H9 (cell line): ENCODE results near the gene NTRK3. TPM values are rescaled to one million over a fixed set of nuclear protein-coding genes. Genes with fewer than 3 reads are reported as not detected.

Experiments used
- DNase-seq: peaks from one replicate; pipeline ENCODE4 v3.0.0-alpha.2; 2017
- H2AFZ ChIP-seq: one replicate; pipeline ENCODE4 v1.6.1; 2013; ENCODE audit warnings: mild to moderate bottlenecking, low read length, control low read depth, moderate library complexity
- H2AK5ac ChIP-seq: 2 replicates; pipeline ENCODE4 v1.6.1; 2013; ENCODE audit warnings: low read length, control low read depth, mixed read lengths; ENCODE audit not compliant: insufficient read length
- H2BK120ac ChIP-seq: one replicate; pipeline ENCODE4 v1.6.1; 2013; ENCODE audit warnings: low read depth, mild to moderate bottlenecking, low read length, control low read depth, inconsistent platforms; ENCODE audit not compliant: poor library complexity, severe bottlenecking
- H2BK12ac ChIP-seq: 2 replicates; pipeline ENCODE4 v1.6.1; 2013; ENCODE audit warnings: low read length, control low read depth, mixed read lengths, low read depth; ENCODE audit not compliant: insufficient read length
- H2BK15ac ChIP-seq: 2 replicates; pipeline ENCODE4 v1.6.1; 2013; ENCODE audit warnings: low read depth, low read length, control low read depth
- H2BK20ac ChIP-seq: one replicate; pipeline ENCODE4 v1.6.1; 2013; ENCODE audit warnings: low read depth, mild to moderate bottlenecking, low read length, control low read depth, inconsistent platforms; ENCODE audit not compliant: poor library complexity, severe bottlenecking
- H2BK5ac ChIP-seq: 2 replicates; pipeline ENCODE4 v1.6.1; 2013; ENCODE audit warnings: low read length, control low read depth, mixed read lengths; ENCODE audit not compliant: insufficient read length
- H3K14ac ChIP-seq: 2 replicates; pipeline ENCODE4 v1.6.1; 2013; ENCODE audit warnings: low read length, control low read depth; ENCODE audit not compliant: insufficient read depth
- H3K18ac ChIP-seq: 2 replicates; pipeline ENCODE4 v1.6.1; 2013; ENCODE audit warnings: low read depth, mild to moderate bottlenecking, mixed read lengths, low read length, control low read depth; ENCODE audit not compliant: insufficient read length
- H3K23ac ChIP-seq: 2 replicates; pipeline ENCODE4 v1.6.1; 2013; ENCODE audit warnings: low read length, control low read depth, mixed read lengths, low read depth; ENCODE audit not compliant: insufficient read length
- H3K23me2 ChIP-seq: 2 replicates; pipeline ENCODE4 v1.6.1; 2013; ENCODE audit warnings: low read depth, mild to moderate bottlenecking, mixed read lengths, low read length, control low read depth; ENCODE audit not compliant: insufficient read length, poor library complexity, severe bottlenecking
- H3K27ac ChIP-seq: 2 replicates; pipeline ENCODE4 v1.5.1; 2013; ENCODE audit warnings: low read length, control low read depth, mixed read lengths, low read depth; ENCODE audit not compliant: insufficient read length
- H3K27me3 ChIP-seq: 2 replicates; pipeline ENCODE4 v1.6.1; 2013; ENCODE audit warnings: low read length, control low read depth, inconsistent platforms; ENCODE audit not compliant: insufficient read depth
- H3K4ac ChIP-seq: 2 replicates; pipeline ENCODE4 v1.6.1; 2013; ENCODE audit warnings: low read depth, mild to moderate bottlenecking, control low read depth, inconsistent platforms, low read length, moderate library complexity
- H3K4me1 ChIP-seq: 2 replicates; pipeline ENCODE4 v1.6.1; 2013; ENCODE audit warnings: low read length, control low read depth, inconsistent platforms; ENCODE audit not compliant: insufficient read depth
- H3K4me2 ChIP-seq: 2 replicates; pipeline ENCODE4 v1.6.1; 2013; ENCODE audit warnings: low read length, control low read depth, mixed read lengths; ENCODE audit not compliant: insufficient read length, insufficient read depth
- H3K56ac ChIP-seq: 2 replicates; pipeline ENCODE4 v1.6.1; 2013; ENCODE audit warnings: low read depth, mild to moderate bottlenecking, mixed read lengths, low read length, control low read depth; ENCODE audit not compliant: insufficient read length
- H3K79me1 ChIP-seq: 2 replicates; pipeline ENCODE4 v1.6.1; 2013; ENCODE audit warnings: low read depth, mild to moderate bottlenecking, moderate library complexity, low read length, control low read depth, inconsistent platforms; ENCODE audit not compliant: insufficient read depth, poor library complexity, severe bottlenecking
- H3K79me2 ChIP-seq: 2 replicates; pipeline ENCODE4 v1.6.1; 2013; ENCODE audit warnings: low read length, control low read depth, inconsistent platforms; ENCODE audit not compliant: insufficient read depth
- H3K9ac ChIP-seq: 2 replicates; pipeline ENCODE4 v1.6.1; 2013; ENCODE audit warnings: low read length, control low read depth, mixed read lengths; ENCODE audit not compliant: insufficient read length; ENCODE audit errors: extremely low read depth
- H3K9me3 ChIP-seq: one replicate; pipeline ENCODE4 v1.6.1; 2013; ENCODE audit warnings: low read depth, low read length, inconsistent platforms; ENCODE audit not compliant: control insufficient read depth
- H3T11ph ChIP-seq: one replicate; pipeline ENCODE4 v1.6.1; 2013; ENCODE audit warnings: mild to moderate bottlenecking, low read length, control low read depth, inconsistent platforms
- H4K20me1 ChIP-seq: one replicate; pipeline ENCODE4 v1.6.1; 2013; ENCODE audit not compliant: control insufficient read depth, insufficient read length, insufficient read depth
- H4K5ac ChIP-seq: 2 replicates; pipeline ENCODE4 v1.6.1; 2013; ENCODE audit warnings: low read depth, mild to moderate bottlenecking, mixed read lengths, low read length, control low read depth; ENCODE audit not compliant: insufficient read length
- H4K8ac ChIP-seq: replicated peaks from 2 replicates; pipeline ENCODE4 v1.6.1; 2013; ENCODE audit warnings: low read length, control low read depth, mixed read lengths, low read depth; ENCODE audit not compliant: insufficient read length
- H4K91ac ChIP-seq: 2 replicates; pipeline ENCODE4 v1.6.1; 2013; ENCODE audit warnings: low read depth, mild to moderate bottlenecking, moderate library complexity, mixed read lengths, low read length, control low read depth; ENCODE audit not compliant: insufficient read length
- H3K27ac Mint-ChIP-seq, 3 experiments: 2 replicates in 2 of 3; 3 replicates in 1 of 3; pipeline ENCODE4 v1.8.0; 2020 to 2021; ENCODE audit warnings: mixed read lengths in 3 of 3, mild to moderate bottlenecking in 1 of 3, moderate library complexity in 1 of 3
- H3K27me3 Mint-ChIP-seq: 2 replicates; pipeline ENCODE4 v1.8.0; 2021; ENCODE audit warnings: low read depth, mild to moderate bottlenecking, moderate library complexity, mixed read lengths
- H3K36me3 Mint-ChIP-seq, 3 experiments: 2 replicates in 2 of 3; 3 replicates in 1 of 3; pipeline ENCODE4 v1.8.0; 2020 to 2021; ENCODE audit warnings: low read depth in 3 of 3, mixed read lengths in 3 of 3; ENCODE audit not compliant: insufficient read depth in 1 of 3
- H3K4me1 Mint-ChIP-seq, 2 experiments: 2 replicates each; pipeline ENCODE4 v1.8.0; 2020; ENCODE audit warnings: mixed read lengths in 2 of 2
- H3K4me3 Mint-ChIP-seq, 2 experiments: 2 replicates in 1 of 2; 3 replicates in 1 of 2; pipeline ENCODE4 v1.8.0; 2020 to 2021; ENCODE audit warnings: mild to moderate bottlenecking in 2 of 2, mixed read lengths in 2 of 2, moderate library complexity in 1 of 2
- H3K9me3 Mint-ChIP-seq, 2 experiments: 2 replicates in 1 of 2; 3 replicates in 1 of 2; pipeline ENCODE4 v1.8.0; 2020; ENCODE audit warnings: mild to moderate bottlenecking in 2 of 2, mixed read lengths in 2 of 2, moderate library complexity in 1 of 2
- CTCF ChIP-seq: fragments of 200-600 bp; sonication (generic); conservative IDR thresholded peaks from 3 replicates; pipeline ENCODE4 v1.8.0; 2021; ENCODE audit warnings: antibody characterized with exemption, mild to moderate bottlenecking
- WGBS: extraction: QIAGEN DNeasy Blood & Tissue Kit; methylation state at CpG from one replicate; pipeline ENCODE4 v1.1.7; 2013; ENCODE audit warnings: missing lambda C conversion rate, low lambda C conversion rate, mixed read lengths; ENCODE audit not compliant: insufficient read length; ENCODE audit errors: extremely low coverage; 5-methylcytosine and 5-hydroxymethylcytosine counted together
- total RNA-seq: library from RNA; stranded (reverse); gene quantifications from 2 replicates; pipeline ENCODE4 v1.2.1, GENCODE V29; 2021

Gene NTRK3
- total RNA-seq, 1 experiment from 2014 or later: 2.5 TPM

- Histone ChIP-seq H4K20me1 (no peaks in the 10 kb centered on the region), H3K4me1 (peaks cover 3% of the 10 kb centered on the region; the same call in 1 of the 2 replicates), H3K79me2 (no peaks in the 10 kb centered on the region), H3K9ac (no peak overlapping the region), H3K23ac (no peak overlapping the region), H2BK12ac (no peak overlapping the region), H3K14ac (no peak overlapping the region), H2BK120ac (no peak overlapping the region), H3K56ac (no peak overlapping the region), H2AFZ (no peak overlapping the region), H2BK20ac (no peak overlapping the region), H4K5ac (no peak overlapping the region), H3T11ph (no peak overlapping the region), H4K91ac (no peak overlapping the region), H2BK5ac (no peak overlapping the region), H2BK15ac (no peak overlapping the region), H3K4me2 (no peak overlapping the region), H3K27me3 (no peaks in the 10 kb centered on the region), H4K8ac (no peak overlapping the region), H3K9me3 (no peaks in the 10 kb centered on the region), H3K27ac (no peak overlapping the region), H3K23me2 (no peaks in the 10 kb centered on the region), H3K4ac (no peak overlapping the region), H2AK5ac (no peak overlapping the region), H3K18ac (no peak overlapping the region), H3K79me1 (no peaks in the 10 kb centered on the region)
- no peak overlapping the region for H3K27ac Mint-ChIP-seq
- WGBS: no CpG with 5 or more reads among the region's 2 CpGs
- no peaks in the 10 kb centered on the region for H3K36me3 Mint-ChIP-seq
- H3K4me1 Mint-ChIP-seq: peaks cover 2% of the 10 kb centered on the region in 2 experiments
- H3K27me3 Mint-ChIP-seq: peaks cover 18% of the 10 kb centered on the region
- H3K9me3 Mint-ChIP-seq: no peaks in the 10 kb centered on the region
- TF ChIP-seq CTCF: no peak
- no peak for DNase-seq
- H3K4me3 Mint-ChIP-seq: no peak overlapping the region
Observed at GRCh38 chr15:88301311-88301710, 44.8 kb upstream of the NTRK3 start.
